HUES6 (cell line): ENCODE data around the gene SEMA3E.
A peak's percentile ranks its signal among the peaks of the same experiment; 100 is the strongest.

ENCODE experiments used
- H3K27ac ChIP-seq: 2 replicates; pipeline ENCODE4 v1.7.0; 2013; ENCODE audit warnings: low read depth, mild to moderate bottlenecking, low read length, inconsistent platforms
- H3K27me3 ChIP-seq: 2 replicates; pipeline ENCODE4 v1.6.1; 2013; ENCODE audit warnings: low read length; ENCODE audit not compliant: control insufficient read depth, insufficient read depth
- H3K36me3 ChIP-seq: 2 replicates; pipeline ENCODE4 v1.6.1; 2013; ENCODE audit warnings: low read length; ENCODE audit not compliant: control insufficient read depth, insufficient read depth
- H3K4me1 ChIP-seq: 2 replicates; pipeline ENCODE4 v1.6.1; 2013; ENCODE audit warnings: low read length; ENCODE audit not compliant: control insufficient read depth, insufficient read depth
- H3K4me3 ChIP-seq: 2 replicates; pipeline ENCODE4 v1.5.1; 2013; ENCODE audit warnings: low read depth, low read length
- H3K9ac ChIP-seq: one replicate; pipeline ENCODE4 v1.6.1; 2013; ENCODE audit warnings: mild to moderate bottlenecking, low read length
- H3K9me3 ChIP-seq: 2 replicates; pipeline ENCODE4 v1.6.1; 2013; ENCODE audit warnings: low read depth, low read length; ENCODE audit not compliant: control insufficient read depth, insufficient read depth

Gene SEMA3E

DNA sequence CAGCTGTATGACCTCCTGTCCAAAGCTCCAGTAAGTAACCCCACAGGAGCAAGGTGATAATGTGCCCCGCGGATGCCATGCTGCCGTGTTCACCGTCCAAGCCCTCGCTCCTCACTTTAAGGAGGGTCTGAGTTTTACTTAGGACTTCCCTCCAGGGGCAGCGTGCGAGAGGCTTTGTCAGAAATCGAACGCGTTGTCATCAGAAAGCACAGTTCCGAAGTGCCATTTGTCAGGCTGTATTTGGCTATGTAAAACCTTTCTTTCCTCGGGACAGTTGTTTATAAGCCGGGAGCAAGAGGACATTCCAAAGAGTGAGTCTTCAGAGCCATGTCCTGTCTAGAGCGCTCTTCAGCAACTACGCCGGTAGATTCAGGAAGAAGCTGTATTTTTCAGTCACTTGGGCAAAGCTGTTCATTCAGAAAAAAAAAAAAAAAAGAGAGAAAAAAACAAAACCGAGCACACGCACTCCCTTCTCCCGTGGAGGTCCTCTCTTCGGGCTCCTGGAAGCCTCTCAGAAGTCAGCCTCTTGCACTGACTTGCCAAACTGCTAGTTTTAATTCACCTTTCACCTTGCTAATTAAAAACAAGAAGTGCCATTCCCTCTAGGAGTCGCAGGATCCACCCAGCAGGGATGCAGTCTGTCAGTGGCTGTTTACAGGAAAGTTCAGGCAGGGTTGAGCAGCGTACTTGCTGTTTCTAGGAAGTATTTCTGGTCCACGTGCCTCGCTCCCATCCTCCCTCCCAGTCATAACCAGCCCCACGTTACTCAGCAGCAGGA lies at the start of gene SEMA3E:
Gene SEMA3E (minus strand): TSS at position 676 of the 778 bp plus-strand sequence.
- H3K27ac ChIP-seq: no peak within 1 kb of the TSS

GRCh38 chr7:83697804-83698530 lies 49.0 kb upstream of the SEMA3E start:
- H3K4me1 ChIP-seq: peaks cover 36% of the 10 kb centered on the region

More for the DNA sequence above, at the start of gene SEMA3E:
- Histone ChIP-seq H3K27me3 (no peaks in the 10 kb centered on the region), H3K4me3 (peak within 1 kb of the TSS; percentile 58), H3K4me1 (peaks cover 11% of the 10 kb centered on the region; the same call in 1 of the 2 replicates), H3K9me3 (peaks cover 4% of the 10 kb centered on the region; the same call in 1 of the 2 replicates), H3K9ac (peak within 1 kb of the TSS; percentile 11), H3K36me3 (no peaks in the 10 kb centered on the region)

DNA sequence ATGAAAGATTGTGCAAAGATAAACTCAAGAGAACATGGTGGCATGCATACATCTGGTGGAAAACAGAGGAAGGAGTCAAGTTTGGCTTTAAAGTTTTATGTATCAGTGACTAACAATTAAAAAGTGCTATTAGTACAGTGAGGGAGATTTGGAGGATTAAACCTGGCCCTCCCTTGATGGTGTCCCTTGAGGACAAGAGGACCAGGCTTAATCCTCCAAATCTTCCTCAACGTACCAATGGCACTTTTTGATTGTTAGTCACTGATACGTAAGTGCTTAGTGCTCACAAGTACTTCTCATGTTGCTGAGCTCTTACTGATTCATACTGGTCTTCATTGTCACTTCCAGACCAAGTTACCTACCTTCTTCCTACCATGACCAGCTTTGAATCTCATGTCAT lies 47.2 kb upstream of the SEMA3E start:
- H3K27me3 ChIP-seq: peaks cover 17% of the 10 kb centered on the region; the same call in 1 of the 2 replicates
- no peak overlapping the region for H3K4me3 ChIP-seq

More at GRCh38 chr7:83697804-83698530, 49.0 kb upstream of the SEMA3E start:
- Histone ChIP-seq H3K36me3 (no peaks in the 10 kb centered on the region), H3K9me3 (no peaks in the 10 kb centered on the region), H3K27me3 (peaks cover 17% of the 10 kb centered on the region; the same call in 1 of the 2 replicates), H3K27ac (no peak overlapping the region), H3K4me3 (no peak overlapping the region), H3K9ac (no peak overlapping the region)

GRCh38 chr7:83695128-83695960 lies 46.4 kb upstream of the SEMA3E start:
- H3K4me1 ChIP-seq: peaks cover 50% of the 10 kb centered on the region

More for the DNA sequence above, 47.2 kb upstream of the SEMA3E start:
- Histone ChIP-seq H3K27ac (no peak overlapping the region), H3K9me3 (no peaks in the 10 kb centered on the region), H3K36me3 (no peaks in the 10 kb centered on the region), H3K4me1 (peaks cover 45% of the 10 kb centered on the region), H3K9ac (no peak overlapping the region)

DNA sequence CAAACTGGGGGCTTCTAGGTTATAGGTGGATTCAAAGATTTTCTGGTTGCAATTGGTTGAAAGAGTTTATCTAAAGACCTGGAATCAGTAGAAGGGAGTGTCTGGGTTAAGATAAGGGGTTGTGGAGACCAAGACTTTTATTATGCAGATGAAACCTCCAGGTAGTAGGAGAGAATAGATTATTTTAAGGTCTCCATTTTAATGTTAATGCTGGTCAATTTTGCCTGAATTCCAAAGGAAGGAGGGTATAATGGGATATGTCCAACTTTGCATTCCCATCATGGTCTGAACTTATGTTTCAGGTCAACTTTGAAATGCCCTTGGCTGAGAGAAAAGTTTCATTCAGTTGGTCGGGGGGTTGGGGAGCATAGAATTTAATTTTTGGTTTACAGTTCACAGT lies 44.3 kb upstream of the SEMA3E start:
- Histone ChIP-seq H3K9me3 (no peaks in the 10 kb centered on the region), H3K4me3 (no peak overlapping the region), H3K9ac (no peak overlapping the region), H3K4me1 (peaks cover 53% of the 10 kb centered on the region), H3K27ac (no peak overlapping the region), H3K36me3 (no peaks in the 10 kb centered on the region), H3K27me3 (peaks cover 17% of the 10 kb centered on the region; the same call in 1 of the 2 replicates)

More at GRCh38 chr7:83695128-83695960, 46.4 kb upstream of the SEMA3E start:
- Histone ChIP-seq H3K9me3 (no peaks in the 10 kb centered on the region), H3K27ac (no peak overlapping the region), H3K9ac (no peak overlapping the region), H3K27me3 (peaks cover 17% of the 10 kb centered on the region; the same call in 1 of the 2 replicates), H3K4me3 (no peak overlapping the region), H3K36me3 (no peaks in the 10 kb centered on the region)

GRCh38 chr7:83691095-83691494 lies 42.2 kb upstream of the SEMA3E start:
- no peak overlapping the region for H3K27ac ChIP-seq
- no peaks in the 10 kb centered on the region for H3K36me3 ChIP-seq
- H3K4me1 ChIP-seq: peaks cover 47% of the 10 kb centered on the region
- no peaks in the 10 kb centered on the region for H3K9me3 ChIP-seq
- H3K27me3 ChIP-seq: peaks cover 3% of the 10 kb centered on the region; the same call in 1 of the 2 replicates
- no peak overlapping the region for H3K4me3 ChIP-seq
- H3K9ac ChIP-seq: no peak overlapping the region

GRCh38 chr7:83689855-83690254 lies 40.9 kb upstream of the SEMA3E start:
- Histone ChIP-seq H3K27ac (no peak overlapping the region), H3K4me3 (no peak overlapping the region), H3K4me1 (peaks cover 39% of the 10 kb centered on the region), H3K9ac (no peak overlapping the region), H3K36me3 (no peaks in the 10 kb centered on the region), H3K9me3 (no peaks in the 10 kb centered on the region), H3K27me3 (no peaks in the 10 kb centered on the region; the same call in 1 of the 2 replicates)

DNA sequence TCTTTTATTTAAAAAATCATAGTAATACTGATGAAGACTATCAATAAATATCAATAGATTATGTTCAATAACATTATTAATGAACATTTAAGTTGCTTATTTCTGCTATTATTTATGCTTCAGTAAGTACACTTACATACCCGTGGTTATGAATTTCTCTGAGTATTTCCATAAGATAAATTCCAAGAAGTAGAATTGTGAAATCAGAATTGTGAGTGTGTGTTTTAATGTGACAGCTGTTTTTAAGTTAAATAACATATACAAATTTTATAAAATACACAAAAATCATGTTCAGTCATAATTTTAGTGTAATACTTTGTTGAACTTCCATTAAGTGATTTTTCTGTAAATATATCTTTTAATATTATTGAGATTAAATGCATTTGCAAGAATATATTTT lies 37.5 kb upstream of the SEMA3E start:
- no peaks in the 10 kb centered on the region for H3K9me3 ChIP-seq
- no peak overlapping the region for H3K27ac ChIP-seq
- no peak overlapping the region for H3K4me3 ChIP-seq
- no peak overlapping the region for H3K9ac ChIP-seq
- H3K27me3 ChIP-seq: no peaks in the 10 kb centered on the region
- no peaks in the 10 kb centered on the region for H3K36me3 ChIP-seq
- peaks cover 39% of the 10 kb centered on the region for H3K4me1 ChIP-seq

DNA sequence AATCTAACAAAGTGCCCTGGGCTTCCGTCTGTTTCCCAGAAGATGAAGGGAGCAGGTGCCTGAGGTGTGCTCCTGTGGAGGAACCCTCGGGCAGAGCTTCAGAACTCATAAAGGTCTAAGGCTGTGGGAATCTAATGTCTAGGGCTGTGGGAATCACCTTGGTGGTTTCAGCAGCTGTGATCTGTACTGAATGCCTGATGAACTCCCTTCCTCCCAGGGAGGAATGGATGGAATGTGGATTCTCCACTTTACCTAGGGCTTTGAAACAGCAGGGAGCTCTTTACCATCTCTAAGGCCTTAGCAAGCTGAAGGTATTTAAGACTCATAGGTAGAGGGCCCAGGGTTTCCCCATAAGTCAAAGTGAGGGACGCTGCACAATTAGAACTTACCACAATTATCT lies 36.0 kb upstream of the SEMA3E start:
- Histone ChIP-seq H3K36me3 (no peaks in the 10 kb centered on the region), H3K27me3 (no peaks in the 10 kb centered on the region), H3K4me1 (peaks cover 30% of the 10 kb centered on the region), H3K9ac (no peak overlapping the region), H3K27ac (0 out of 2 replicates have a peak overlapping the region, but pooled peaks have one; percentile 2), H3K4me3 (no peak overlapping the region), H3K9me3 (no peaks in the 10 kb centered on the region)

GRCh38 chr7:83681200-83681778 lies 32.4 kb upstream of the SEMA3E start:
- Histone ChIP-seq H3K4me3 (no peak overlapping the region), H3K27me3 (no peaks in the 10 kb centered on the region), H3K9ac (no peak overlapping the region), H3K36me3 (no peaks in the 10 kb centered on the region), H3K9me3 (no peaks in the 10 kb centered on the region), H3K4me1 (peaks cover 36% of the 10 kb centered on the region), H3K27ac (no peak overlapping the region)
